Lower lobe of right lung (tissue), 2 donors: ENCODE results near the gene CBFA2T2. TPM values are rescaled to one million over a fixed set of nuclear protein-coding genes. Genes with fewer than 3 reads are reported as not detected.
A peak's percentile ranks its signal among the peaks of the same experiment; 100 is the strongest.

Source experiments
- ATAC-seq, 2 donors: fragments of 200-7000 bp; cut with Tn5 transposase; one replicate each; pipeline ENCODE4 v1.9.1; 2020 to 2022; ENCODE audit warnings: mild to moderate bottlenecking in 2 of 2, moderate library complexity in 2 of 2
- DNase-seq: peaks from one replicate; pipeline ENCODE4 v3.0.0-alpha.2; 2020
- H3K27ac ChIP-seq: fragments of 200-600 bp; one replicate; pipeline ENCODE4 v1.8.0; 2022
- H3K27me3 ChIP-seq: fragments of 200-600 bp; one replicate; pipeline ENCODE4 v1.8.0; 2022; ENCODE audit warnings: low read depth
- H3K36me3 ChIP-seq: fragments of 200-600 bp; one replicate; pipeline ENCODE4 v1.8.0; 2022; ENCODE audit warnings: mild to moderate bottlenecking
- H3K4me1 ChIP-seq: fragments of 200-600 bp; one replicate; pipeline ENCODE4 v1.8.0; 2022
- H3K4me3 ChIP-seq: fragments of 200-600 bp; one replicate; pipeline ENCODE4 v1.8.0; 2022; ENCODE audit warnings: mild to moderate bottlenecking
- H3K9me3 ChIP-seq: fragments of 200-600 bp; one replicate; pipeline ENCODE4 v1.8.0; 2022
- CTCF ChIP-seq: fragments of 200-600 bp; IDR thresholded peaks from one replicate; pipeline ENCODE4 v1.8.0; 2022; ENCODE audit warnings: antibody characterized with exemption, mild to moderate bottlenecking
- intact Hi-C: fragments of 100-400 bp; cut with DNase I; formaldehyde crosslinking; loops from one replicate; pipeline ENCODE4 v1.11.0; 2022
- total RNA-seq: library from RNA; stranded (reverse); fragmentation: NEBNext Ultra II Directional; extraction: Animal tissue kit (Norgen Biotek cat#: 25700); gene quantifications from one replicate; pipeline ENCODE4 v1.2.1, GENCODE V29; 2021
- donor health status: DM: no; HTN: yes; CAD: no; lungs with severe emphysema.

Gene CBFA2T2
- total RNA-seq, 1 donor from 2014 or later: 18.2 TPM

DNA sequence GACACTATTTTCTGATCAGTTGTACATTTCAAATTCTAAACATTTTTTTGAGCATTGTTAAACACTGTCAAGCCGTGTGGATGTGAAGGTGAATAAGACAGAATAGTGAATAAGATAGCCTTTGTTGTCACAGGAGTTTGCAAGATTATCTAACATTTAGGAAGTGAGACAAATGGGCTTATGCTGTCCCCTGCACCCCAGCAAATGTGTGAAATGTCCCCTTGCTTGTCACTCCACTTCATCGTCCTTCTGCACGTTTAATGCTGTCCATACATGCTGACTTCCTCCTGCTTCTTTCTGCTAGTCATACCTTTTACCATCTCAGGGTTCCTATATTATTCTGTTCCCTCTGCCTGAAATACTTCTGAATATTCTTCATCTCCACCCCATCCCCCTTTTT is 62.6 kb downstream of the CBFA2T2 start:
- no peak for DNase-seq
- no peak for ATAC-seq
- H3K27ac ChIP-seq: no peak overlapping the region
- peaks cover 18% of the 10 kb centered on the region for H3K4me1 ChIP-seq
- H3K27me3 ChIP-seq: no peaks in the 10 kb centered on the region
- intact Hi-C loops: no loop called here
- no peak for TF ChIP-seq CTCF
- no peak overlapping the region for H3K4me3 ChIP-seq
- no peaks in the 10 kb centered on the region for H3K9me3 ChIP-seq
- peaks cover 4% of the 10 kb centered on the region for H3K36me3 ChIP-seq

- no peak for TF ChIP-seq CTCF
- Histone ChIP-seq H3K36me3 (peaks cover 4% of the 10 kb centered on the region), H3K9me3 (no peaks in the 10 kb centered on the region), H3K4me3 (no peak overlapping the region), H3K4me1 (peaks cover 18% of the 10 kb centered on the region), H3K27ac (no peak overlapping the region), H3K27me3 (no peaks in the 10 kb centered on the region)
- ATAC-seq (no peak), DNase-seq (no peak)
- intact Hi-C loops: no loop called here
Measured at GRCh38 chr20:33553516-33553915, 63.6 kb downstream of the CBFA2T2 start.

GRCh38 chr20:33554914-33555420 is 65.1 kb downstream of the CBFA2T2 start:
- no peak for TF ChIP-seq CTCF
- DNase-seq (no peak), ATAC-seq (peak; percentile 94 to 95)
- intact Hi-C loops: no loop called here
- Histone ChIP-seq H3K27ac (peak overlapping the region; percentile 14), H3K27me3 (no peaks in the 10 kb centered on the region), H3K36me3 (peaks cover 4% of the 10 kb centered on the region), H3K9me3 (no peaks in the 10 kb centered on the region), H3K4me3 (no peak overlapping the region), H3K4me1 (peaks cover 18% of the 10 kb centered on the region)

DNA sequence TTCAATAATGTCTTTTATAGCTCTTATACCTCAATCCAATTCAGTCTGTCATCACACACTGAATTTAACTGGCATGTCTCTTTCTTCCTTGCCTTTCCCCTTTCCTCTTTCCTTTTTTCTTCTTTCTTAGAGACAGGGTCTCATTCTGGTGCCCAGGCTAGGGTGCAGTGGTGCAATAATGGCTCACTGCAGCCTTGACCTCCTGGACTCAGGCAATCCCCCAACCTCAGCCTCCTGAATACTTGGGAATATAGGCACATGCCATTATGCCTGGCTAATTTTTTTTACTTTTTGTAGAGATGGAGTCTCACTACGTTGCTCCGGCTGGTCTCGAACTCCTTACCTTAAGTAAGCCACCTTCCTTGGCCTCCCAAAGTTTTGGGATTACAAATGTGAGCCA is 65.9 kb downstream of the CBFA2T2 start:
- intact Hi-C loops: no loop called here
- Histone ChIP-seq H3K27me3 (no peaks in the 10 kb centered on the region), H3K4me3 (no peak overlapping the region), H3K4me1 (peaks cover 18% of the 10 kb centered on the region), H3K36me3 (peaks cover 2% of the 10 kb centered on the region), H3K27ac (no peak overlapping the region), H3K9me3 (no peaks in the 10 kb centered on the region)
- ATAC-seq (no peak), DNase-seq (no peak)
- TF ChIP-seq CTCF: no peak

DNA sequence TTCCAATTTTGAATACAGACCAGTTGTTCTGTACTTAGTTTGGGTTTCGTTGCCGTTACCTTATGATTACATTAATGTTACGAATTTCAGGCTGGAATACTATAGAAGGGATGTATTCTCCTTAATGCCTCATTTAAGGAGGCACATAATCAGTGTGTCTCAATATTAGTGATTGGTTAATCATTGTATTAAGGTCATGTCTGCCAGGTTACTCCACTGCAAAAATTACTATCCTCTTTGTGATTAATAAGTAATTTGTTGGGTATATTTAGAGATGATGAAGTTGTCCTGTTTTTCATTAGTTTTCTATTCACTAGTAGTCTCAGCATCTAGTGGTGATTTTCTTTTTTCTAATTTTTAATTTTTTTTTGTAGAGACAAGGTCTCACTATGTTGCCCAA is 66.3 kb downstream of the CBFA2T2 start:
- TF ChIP-seq CTCF: no peak
- ATAC-seq (no peak), DNase-seq (no peak)
- Histone ChIP-seq H3K27ac (no peak overlapping the region), H3K4me3 (no peak overlapping the region), H3K4me1 (peaks cover 18% of the 10 kb centered on the region), H3K27me3 (no peaks in the 10 kb centered on the region), H3K36me3 (no peaks in the 10 kb centered on the region), H3K9me3 (no peaks in the 10 kb centered on the region)
- intact Hi-C loops: no loop called here
